GM21529 (cell line): ENCODE results near the gene DENND1A.

ENCODE experiments used
- ATAC-seq: cut with Tn5 transposase; IDR thresholded peaks from one replicate; pipeline ENCODE4 v1.9.1; 2021; ENCODE audit not compliant: unreplicated experiment

DENND1A gene

DNA sequence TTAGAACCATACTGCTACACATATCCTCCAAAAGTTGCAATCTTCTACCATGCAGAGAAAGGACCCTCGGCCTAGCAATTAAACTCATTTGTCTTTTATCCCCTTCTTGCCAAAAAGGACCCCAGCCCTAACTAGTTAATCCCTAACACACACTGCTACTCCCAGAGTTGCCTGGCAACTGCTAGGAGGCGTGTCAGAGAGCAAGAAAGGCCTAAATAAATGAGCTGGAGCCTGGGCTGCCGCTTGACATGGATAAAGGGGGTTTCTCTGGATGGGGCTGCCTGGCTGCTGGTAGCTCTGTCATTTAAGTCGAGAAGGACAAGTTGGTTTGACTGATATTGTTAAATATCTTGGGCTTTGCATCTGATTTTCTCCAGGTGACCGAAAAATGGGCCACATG is 379.1 kb downstream of the DENND1A start:
- no peak for ATAC-seq

- ATAC-seq = no peak
Measured at GRCh38 chr9:123550012-123550411, 379.9 kb downstream of the DENND1A start.

DNA sequence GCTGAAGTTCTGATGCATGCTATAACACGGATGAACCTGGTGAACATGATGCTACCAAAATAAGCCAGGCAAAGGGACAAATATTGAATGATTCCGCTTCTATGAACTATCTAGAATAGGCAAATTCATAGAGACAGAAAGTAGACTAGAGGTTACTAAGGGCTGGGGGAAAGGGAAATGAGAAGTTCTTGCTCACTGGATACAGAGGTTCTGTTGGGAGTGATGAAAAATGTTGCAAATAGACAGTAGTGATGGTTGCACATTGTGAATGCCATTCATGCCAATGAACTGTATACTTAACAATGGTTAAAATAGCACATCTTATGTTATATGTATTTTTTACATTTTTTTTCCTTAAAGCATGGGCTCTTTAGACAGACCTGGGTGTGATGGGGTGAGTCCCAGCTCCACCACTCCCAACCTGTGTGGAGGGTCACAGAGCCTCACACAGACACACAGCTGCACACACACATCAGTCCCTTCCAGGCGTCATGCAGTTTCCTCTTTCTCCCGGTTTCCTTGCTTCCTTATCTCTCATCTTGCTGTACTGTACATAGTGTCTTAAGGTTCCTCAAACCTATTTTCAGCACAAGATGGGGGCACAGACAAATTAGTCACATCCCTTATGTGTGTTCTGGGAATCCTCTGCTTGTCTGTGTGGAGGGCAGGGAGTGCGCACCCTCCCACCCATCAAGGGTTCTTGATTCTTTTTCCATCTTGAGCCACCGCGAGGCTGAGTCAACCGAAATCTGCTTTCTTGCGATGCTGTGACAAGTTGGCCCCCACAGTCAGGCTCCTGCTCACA is 381.0 kb downstream of the DENND1A start:
- no peak for ATAC-seq

- ATAC-seq = no peak
Measured at GRCh38 chr9:123544007-123544827, 385.7 kb downstream of the DENND1A start.

- ATAC-seq = no peak
Measured at GRCh38 chr9:123543492-123543891, 386.4 kb downstream of the DENND1A start.

DNA sequence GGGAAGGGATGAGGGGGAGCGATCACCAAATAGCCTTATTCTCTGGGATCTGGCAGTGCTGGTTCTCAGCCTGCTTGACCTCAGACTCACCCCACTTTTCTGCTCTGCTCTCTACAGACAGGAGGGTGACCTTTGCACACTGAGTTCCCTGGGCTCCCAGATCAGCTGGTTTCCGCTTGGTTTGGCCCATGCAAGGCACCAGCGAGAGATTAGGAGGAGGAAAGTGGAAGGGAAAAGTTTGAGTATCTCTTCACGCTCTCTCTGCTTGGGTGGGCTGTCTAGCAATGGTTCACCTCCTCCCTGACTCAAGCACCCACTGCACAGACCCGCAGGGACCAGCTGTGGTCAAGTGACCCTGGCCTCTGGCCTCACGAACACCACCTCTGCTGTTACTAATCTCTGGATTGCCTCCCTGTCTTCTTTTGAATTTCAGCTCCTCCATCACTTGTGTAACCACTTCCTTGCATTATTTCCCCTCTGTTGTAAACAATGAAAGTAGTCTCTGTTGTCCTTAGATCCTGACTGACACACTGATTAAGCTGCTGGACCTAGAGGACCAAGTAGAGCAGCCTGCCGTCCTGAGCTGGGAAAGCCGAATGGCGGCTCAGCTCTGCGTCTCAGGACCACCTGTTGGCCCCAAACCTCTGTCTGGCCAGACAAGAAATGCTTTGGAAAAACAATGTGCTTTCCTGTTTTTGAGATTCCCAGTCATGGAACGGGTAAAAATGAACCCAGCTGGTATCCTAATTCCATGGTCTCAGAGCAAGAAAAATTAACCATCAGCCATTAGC is 387.3 kb downstream of the DENND1A start:
- ATAC-seq = no peak

DNA sequence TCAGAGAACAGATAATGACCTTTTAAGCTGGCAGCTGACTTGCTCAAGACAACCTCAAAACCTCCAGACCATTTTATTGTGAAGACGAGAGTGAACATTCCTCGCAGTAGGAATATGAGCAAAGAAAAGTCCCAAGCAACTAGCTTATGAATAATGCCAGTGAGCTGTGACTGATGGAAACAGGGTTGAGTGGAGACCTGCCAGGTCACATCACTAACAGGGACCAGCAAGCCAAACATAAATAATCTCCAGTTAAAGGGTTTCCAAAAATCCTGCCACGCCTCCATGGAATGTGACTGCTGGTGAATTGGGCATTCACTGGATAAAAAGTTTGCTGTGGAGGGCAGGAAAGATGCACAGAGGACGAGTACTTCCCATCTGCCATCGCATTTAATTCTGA is 388.5 kb downstream of the DENND1A start:
- ATAC-seq = no peak

GRCh38 chr9:123540457-123540856 is 389.5 kb downstream of the DENND1A start:
- ATAC-seq = no peak

DNA sequence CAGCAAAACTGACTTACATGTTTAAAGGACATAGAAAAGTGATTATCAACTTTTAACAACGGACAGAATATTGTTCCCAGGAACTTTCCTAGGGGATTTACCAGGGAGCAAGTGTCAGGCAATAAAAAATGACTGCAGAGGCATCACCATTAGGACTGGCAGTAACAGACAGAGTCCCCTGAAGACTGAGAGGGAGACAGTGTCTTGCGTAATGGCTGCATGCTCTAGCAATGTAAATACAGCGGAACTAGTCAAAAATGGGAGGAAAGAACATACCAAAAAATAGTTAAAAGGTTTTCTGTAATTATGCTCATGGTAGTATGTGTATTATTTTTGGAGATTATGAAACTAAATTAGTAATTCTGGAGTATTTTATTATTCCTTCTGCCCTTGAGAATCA is 392.1 kb downstream of the DENND1A start:
- ATAC-seq = no peak

DNA sequence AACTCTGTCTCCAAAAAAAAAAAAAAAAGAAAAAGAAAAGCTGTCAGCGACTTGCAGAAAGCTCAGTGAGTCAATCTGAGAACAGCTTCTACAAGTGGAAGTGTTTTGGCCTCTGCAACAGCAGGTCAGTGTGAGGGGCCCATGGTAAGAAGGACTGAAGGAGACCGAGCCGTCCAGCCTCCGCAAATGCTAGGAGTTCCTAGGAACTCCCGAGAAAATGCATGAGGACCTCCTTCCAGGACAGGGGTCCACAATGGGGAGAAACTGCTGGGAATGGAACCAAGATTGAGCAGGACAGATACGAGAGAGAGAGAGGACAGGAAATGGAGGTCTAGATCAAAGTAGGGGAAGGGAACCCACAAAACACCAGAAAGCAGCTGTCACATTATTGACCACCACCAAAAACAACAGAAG is 393.5 kb downstream of the DENND1A start:
- no peak for ATAC-seq

DNA sequence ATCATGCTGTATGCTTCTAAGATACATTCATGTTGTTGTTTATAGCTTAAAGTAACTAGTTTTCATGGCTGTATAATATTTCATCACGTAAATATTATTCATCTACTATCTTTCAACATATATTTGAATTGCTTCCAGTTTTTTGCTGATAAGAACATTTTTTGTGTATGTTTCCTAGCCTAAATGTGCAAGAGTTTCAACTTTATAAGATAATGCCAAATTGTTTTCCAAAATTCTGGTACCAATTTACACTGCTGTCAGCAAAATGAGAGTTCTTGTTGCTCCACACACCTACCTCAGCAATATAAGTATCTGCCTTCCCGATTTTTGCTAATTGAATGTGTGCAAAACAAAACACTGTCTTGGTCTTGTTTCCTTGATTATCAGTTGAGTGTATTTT is 395.6 kb downstream of the DENND1A start:
- no peak for ATAC-seq

DNA sequence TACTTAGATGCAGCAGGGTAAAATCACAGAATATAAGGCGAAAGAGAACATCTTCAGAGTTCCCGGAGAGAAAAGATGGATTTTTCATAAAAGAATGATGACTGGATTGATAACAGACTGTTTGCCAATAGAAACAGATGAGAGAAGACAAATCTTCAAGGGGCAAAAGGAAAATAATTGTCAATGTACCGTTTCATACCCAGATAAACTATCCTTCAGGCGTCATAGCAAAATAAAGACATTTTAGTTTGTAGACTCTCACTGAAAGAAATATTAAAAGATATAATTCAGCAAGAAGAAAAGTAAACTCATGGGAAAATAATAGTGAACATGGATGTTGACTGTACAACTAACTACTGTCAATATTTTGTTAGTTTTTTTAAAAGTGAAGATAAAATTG is 399.7 kb downstream of the DENND1A start:
- no peak for ATAC-seq

DNA sequence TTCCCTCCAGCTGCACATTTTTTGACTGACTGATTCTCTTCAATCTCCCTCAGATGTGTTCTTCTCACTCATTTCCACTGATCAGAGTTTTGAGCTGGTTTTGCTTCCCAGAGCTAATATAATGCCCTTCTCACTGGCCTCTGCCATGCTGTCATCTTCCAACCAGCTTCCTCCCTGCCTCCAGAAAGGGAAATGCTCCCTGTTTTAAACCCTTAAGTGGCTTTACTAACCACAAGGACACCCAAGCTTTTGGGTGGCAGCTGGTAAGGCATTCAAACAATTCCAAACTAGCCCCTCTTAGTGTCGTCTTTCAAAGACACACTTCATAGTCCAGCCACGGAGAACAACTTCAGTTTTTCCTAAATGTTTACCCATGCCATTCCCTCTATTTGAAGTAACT is 401.4 kb downstream of the DENND1A start:
- ATAC-seq = no peak

DNA sequence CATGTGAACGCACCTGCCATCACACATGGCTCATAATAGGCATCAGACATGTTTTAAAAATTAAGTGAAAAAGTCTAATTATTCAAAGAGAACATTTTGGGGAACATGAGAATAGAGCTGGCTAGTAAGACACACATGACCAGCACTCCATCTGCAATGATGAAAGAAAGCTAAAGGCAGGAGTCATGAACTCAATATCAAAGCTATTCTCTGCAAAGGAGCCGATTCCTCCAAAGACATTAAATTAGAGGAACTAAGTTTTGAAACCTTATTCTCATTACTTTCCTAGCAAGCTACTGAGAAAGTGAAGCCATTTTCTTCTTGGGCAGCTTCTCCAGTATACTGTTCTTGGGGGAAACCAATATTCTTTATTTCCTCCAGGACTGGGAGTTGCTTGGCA is 401.9 kb downstream of the DENND1A start:
- ATAC-seq = no peak

DNA sequence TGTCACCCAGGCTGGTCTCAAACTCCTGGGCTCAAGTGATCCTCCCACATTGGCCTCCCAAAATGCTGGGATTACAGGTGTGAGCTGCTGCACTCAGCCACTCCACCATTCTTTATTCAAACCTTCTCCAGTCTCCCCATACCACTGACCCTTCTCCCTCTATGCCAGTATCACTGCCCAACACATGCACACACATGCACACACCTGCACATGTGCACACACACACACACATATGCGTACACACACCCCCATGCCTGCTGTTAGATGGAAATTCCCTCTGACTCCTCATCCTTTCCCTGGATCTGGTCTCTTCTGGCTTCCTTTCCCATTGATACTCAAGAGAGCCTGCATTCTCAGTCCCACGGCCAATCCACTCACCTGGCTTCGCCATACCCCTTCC is 404.0 kb downstream of the DENND1A start:
- ATAC-seq = no peak

GRCh38 chr9:123525424-123525823 is 404.5 kb downstream of the DENND1A start:
- no peak for ATAC-seq

DNA sequence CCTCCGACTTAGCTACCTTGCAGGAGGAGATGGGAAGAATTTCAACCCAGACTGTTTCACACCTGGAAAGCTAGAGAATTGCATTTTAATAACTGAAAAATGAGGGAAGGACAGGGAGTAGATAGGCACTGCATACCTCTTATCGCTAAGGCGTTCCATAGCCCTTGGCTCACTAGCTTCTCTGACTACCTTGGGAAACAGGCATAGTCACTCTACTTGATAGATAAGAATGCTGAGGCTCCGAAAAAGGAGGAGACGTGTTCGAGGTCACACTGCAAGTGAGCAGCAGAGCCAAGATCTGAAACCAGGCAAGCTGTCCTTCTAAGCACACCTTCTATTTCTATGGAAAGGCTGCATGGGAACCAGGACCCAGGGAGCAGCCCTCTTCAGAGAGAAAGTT is 405.1 kb downstream of the DENND1A start:
- no peak for ATAC-seq

DNA sequence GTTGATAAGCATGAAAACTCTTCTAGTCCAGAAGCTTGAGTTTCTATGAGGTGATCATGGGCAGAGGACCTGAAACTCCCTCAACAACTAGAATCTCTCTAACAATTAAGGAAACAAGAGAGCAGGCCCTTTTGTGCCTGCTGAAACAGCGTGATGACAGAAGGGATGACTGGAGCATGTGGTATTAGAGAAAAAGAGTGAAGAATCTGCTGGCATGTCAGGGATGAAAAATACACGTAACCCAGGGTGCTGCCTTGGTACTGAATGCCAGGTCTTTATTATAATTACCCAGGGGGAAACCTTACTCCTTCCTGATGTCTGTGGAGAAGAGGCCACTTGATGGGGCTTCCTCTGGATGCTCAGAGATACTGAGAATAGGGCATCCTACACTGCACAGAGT is 406.1 kb downstream of the DENND1A start:
- ATAC-seq = no peak

- ATAC-seq = no peak
Measured at GRCh38 chr9:123523001-123523400, 406.9 kb downstream of the DENND1A start.

DNA sequence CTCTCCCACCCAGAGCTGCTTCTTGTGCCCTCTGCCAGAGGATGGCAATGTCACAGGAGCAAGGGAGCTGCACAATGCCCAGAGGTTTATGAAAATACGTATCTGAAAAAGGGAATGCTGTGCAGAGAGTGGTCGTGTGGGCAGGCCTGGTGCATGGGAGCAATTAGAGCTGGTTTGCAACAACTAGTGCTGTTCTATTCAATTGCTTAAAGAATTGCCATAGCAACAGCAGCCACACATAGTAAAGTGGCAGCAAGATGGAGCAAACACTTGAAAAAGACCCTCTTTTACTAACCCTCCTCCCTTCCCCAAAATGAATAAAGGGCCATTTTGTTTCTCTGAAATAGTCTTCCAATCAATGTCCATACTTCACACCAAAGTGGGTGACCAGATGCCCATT is 407.7 kb downstream of the DENND1A start:
- no peak for ATAC-seq

DNA sequence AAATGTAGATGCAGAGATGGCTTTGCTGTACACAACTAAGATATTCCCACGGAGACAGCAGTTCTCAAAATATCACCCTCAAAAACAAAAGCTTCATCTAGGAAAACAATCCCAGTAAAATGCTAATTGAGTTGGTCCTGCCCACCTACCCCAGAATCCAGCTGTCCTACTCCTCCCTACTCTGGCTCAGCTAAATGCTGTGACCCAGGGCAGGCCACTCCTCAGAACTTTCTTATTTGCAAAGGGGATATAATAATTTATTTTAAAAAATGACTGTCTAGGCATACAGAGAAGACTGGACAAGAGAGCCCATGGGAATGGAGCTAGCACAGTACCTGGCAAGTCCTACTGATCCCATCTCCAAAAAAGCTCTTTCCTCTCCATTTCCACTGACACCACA is 411.6 kb downstream of the DENND1A start:
- ATAC-seq = no peak

- ATAC-seq = no peak
Measured at GRCh38 chr9:123517512-123517911, 412.4 kb downstream of the DENND1A start.
